ENCODE data around the gene TMCO6. TPM values are rescaled to one million over a fixed set of nuclear protein-coding genes. Genes with fewer than 3 reads are reported as not detected.

Gene TMCO6
- total RNA-seq, 6 experiments from 2014 or later = 7.3 to 45.5 (median 23.6) TPM

GRCh38 chr5:140678993-140679392, 39.7 kb downstream of the TMCO6 start:
- intact Hi-C loops (cut with DNase I) = no loop called here
- Histone ChIP-seq H3K36me3 (peaks cover 0 to 81% (median 14%) of the 10 kb centered on the region in 4 donors), H3K27ac (no peak overlapping the region), H3K4me3 (no peak overlapping the region), H3K9me3 (no peaks in the 10 kb centered on the region), H3K27me3 (no peaks in the 10 kb centered on the region), H3K4me1 (no peaks in the 10 kb centered on the region)
- DNase-seq = no peak
- no peak for ATAC-seq
- TF ChIP-seq POLR2A (IDR thresholded peaks at IDR 0.05) = no peak
- no peak for TF ChIP-seq CTCF (IDR thresholded peaks at IDR 0.05)
- WGBS (ENCODE audit: insufficient coverage, low coverage, low lambda C conversion rate, missing lambda C conversion rate) = 100% methylated on average over 6 of the region's 7 CpGs

GRCh38 chr5:140690376-140690932, 51.2 kb downstream of the TMCO6 start:
- Histone ChIP-seq H3K4me1 (peaks cover 0 to 14% (median 7%) of the 10 kb centered on the region in 4 donors), H3K36me3 (peaks cover 0 to 37% (median 10%) of the 10 kb centered on the region in 4 donors), H3K9me3 (no peaks in the 10 kb centered on the region), H3K27me3 (no peaks in the 10 kb centered on the region), H3K27ac (peak overlapping the region; percentile 56 to 59 (median 56)), H3K4me3 (peak overlapping the region; percentile 62 to 83 (median 82))
- TF ChIP-seq CTCF (IDR thresholded peaks at IDR 0.05) (no peak), POLR2A (IDR thresholded peaks at IDR 0.05) (no peak)
- intact Hi-C loops (cut with DNase I) = no loop called here
- ATAC-seq (peak in 1 of 4 donors; percentile 11), DNase-seq (no peak)
- 73% methylated on average over 4 of the region's 8 CpGs for WGBS (ENCODE audit: insufficient coverage, low coverage, low lambda C conversion rate, missing lambda C conversion rate)

- DNase-seq = peak; percentile 90 to 94 (median 93)
- Histone ChIP-seq H3K36me3 (peaks cover 0 to 44% (median 14%) of the 10 kb centered on the region in 4 donors), H3K27ac (peak within 1 kb of the TSS; percentile 56 to 59 (median 56)), H3K4me3 (peak within 1 kb of the TSS; percentile 62 to 83 (median 82)), H3K4me1 (peaks cover 0 to 14% (median 7%) of the 10 kb centered on the region in 4 donors), H3K27me3 (no peaks in the 10 kb centered on the region), H3K9me3 (no peaks in the 10 kb centered on the region)
- WGBS (ENCODE audit: insufficient coverage, low coverage, low lambda C conversion rate, missing lambda C conversion rate) = 0% methylated on average over 39 of the region's 61 CpGs
- peak; percentile 98 for ATAC-seq
- TF ChIP-seq POLR2A (IDR thresholded peaks at IDR 0.05) (peak; percentile 78), CTCF (IDR thresholded peaks at IDR 0.05) (no peak)
- intact Hi-C loops (cut with DNase I) = no loop called here
Measured at GRCh38 chr5:140690941-140691924, 52.0 kb downstream of the TMCO6 start, which contains the start of the genes HARS1 and HARS2. HARS1 (minus strand) TSS chr5:140691370; CDS start chr5:140691304, 66 bp downstream. HARS2 (plus strand) TSS chr5:140691455; CDS start chr5:140691649, 194 bp downstream.

GRCh38 chr5:140694276-140694675, 55.0 kb downstream of the TMCO6 start:
- DNase-seq (no peak), ATAC-seq (no peak)
- intact Hi-C loops (cut with DNase I) = no loop called here
- Histone ChIP-seq H3K27me3 (no peaks in the 10 kb centered on the region), H3K4me1 (peaks cover 0 to 14% (median 7%) of the 10 kb centered on the region in 4 donors), H3K27ac (no peak overlapping the region), H3K9me3 (no peaks in the 10 kb centered on the region), H3K36me3 (peaks cover 10 to 59% (median 30%) of the 10 kb centered on the region in 4 donors), H3K4me3 (no peak overlapping the region)
- TF ChIP-seq POLR2A (IDR thresholded peaks at IDR 0.05) = no peak
- TF ChIP-seq CTCF (IDR thresholded peaks at IDR 0.05) = no peak
- WGBS (ENCODE audit: insufficient coverage, low coverage, low lambda C conversion rate, missing lambda C conversion rate) = 90% methylated on average over 2 of the region's 5 CpGs

Small RNA genes lying within 50 kb of the gene (microRNA-seq; reads per million reads assigned to microRNA genes)
- gene MIR3655 = 0 to 0.64 reads per million in 2 donors

Other genes starting within 250 kb of the TMCO6 start
- gene ANKHD1, start 237.6 kb upstream of the TMCO6 start, total RNA-seq = 10 to 100 TPM; 45.5 to 73.2 (median 62.6) TPM
- 10 to 100 TPM; 10.7 to 19.5 (median 13.6) TPM for gene EIF4EBP3, start 91.8 kb upstream of the TMCO6 start, total RNA-seq
- gene SRA1, start 82.0 kb upstream of the TMCO6 start, total RNA-seq = 10 to 100 TPM; 14.4 to 35.4 (median 18.6) TPM
- gene APBB3, start 74.9 kb upstream of the TMCO6 start, total RNA-seq = 10 to 100 TPM in 5 of 6 experiments, 1 to 10 TPM in 1; 9.6 to 24.3 (median 14.3) TPM
- gene SLC35A4, start 74.6 kb upstream of the TMCO6 start, total RNA-seq = 10 to 100 TPM; 28.1 to 38.5 (median 30.2) TPM
- gene CD14, start 6.3 kb upstream of the TMCO6 start, total RNA-seq = 100 to 1,000 TPM; 174 to 513 (median 244) TPM
- 10 to 100 TPM; 35.4 to 56.8 (median 52.4) TPM for gene NDUFA2, start 8.2 kb downstream of the TMCO6 start, total RNA-seq
- 10 to 100 TPM; 26.6 to 50.7 (median 30.3) TPM for gene IK, start 8.4 kb downstream of the TMCO6 start, total RNA-seq
- 10 to 100 TPM; 13.3 to 18.4 (median 15.0) TPM for gene WDR55, start 25.5 kb downstream of the TMCO6 start, total RNA-seq
- gene DND1, start 34.1 kb downstream of the TMCO6 start, total RNA-seq = 1 to 10 TPM in 1 of 6 experiments, under 1 TPM in 5; 0.27 to 1.4 (median 0.69) TPM
- 10 to 100 TPM; 22.8 to 46.6 (median 37.0) TPM for gene HARS1, start 51.9 kb downstream of the TMCO6 start, total RNA-seq
- 10 to 100 TPM in 4 of 6 experiments, 1 to 10 TPM in 2; 8.5 to 13.9 (median 11.5) TPM for gene HARS2, start 52.0 kb downstream of the TMCO6 start, total RNA-seq
- gene ZMAT2, start 61.0 kb downstream of the TMCO6 start, total RNA-seq = 10 to 100 TPM; 11.6 to 26.4 (median 18.0) TPM
- gene PCDHA1, start 146.7 kb downstream of the TMCO6 start, total RNA-seq = not detected
- not detected for gene PCDHA2, start 155.4 kb downstream of the TMCO6 start, total RNA-seq
- under 1 TPM in 1 of 6 experiments, not detected in 5; 0.07 TPM for gene PCDHA3, start 161.6 kb downstream of the TMCO6 start, total RNA-seq
- under 1 TPM in 4 of 6 experiments, not detected in 2; 0.09 to 0.19 (median 0.13) TPM for gene PCDHA4, start 167.6 kb downstream of the TMCO6 start, total RNA-seq
- under 1 TPM in 1 of 6 experiments, not detected in 5; 0.06 TPM for gene PCDHA5, start 182.2 kb downstream of the TMCO6 start, total RNA-seq
- gene PCDHA6, start 188.5 kb downstream of the TMCO6 start, total RNA-seq = under 1 TPM in 1 of 6 experiments, not detected in 5; 0.12 TPM
- gene PCDHA7, start 194.8 kb downstream of the TMCO6 start, total RNA-seq = under 1 TPM in 2 of 6 experiments, not detected in 4; 0.07 to 0.12 TPM
- not detected for gene PCDHA8, start 201.7 kb downstream of the TMCO6 start, total RNA-seq
- gene PCDHA9, start 208.9 kb downstream of the TMCO6 start, total RNA-seq = not detected
- under 1 TPM in 3 of 6 experiments, not detected in 3; 0.05 to 0.07 (median 0.06) TPM for gene PCDHA10, start 216.4 kb downstream of the TMCO6 start, total RNA-seq
- under 1 TPM in 3 of 6 experiments, not detected in 3; 0.04 to 0.51 (median 0.07) TPM for gene PCDHA11, start 229.5 kb downstream of the TMCO6 start, total RNA-seq
- gene PCDHA12, start 235.9 kb downstream of the TMCO6 start, total RNA-seq = under 1 TPM in 4 of 6 experiments, not detected in 2; 0.18 to 0.51 (median 0.32) TPM
- 1 to 10 TPM in 3 of 6 experiments, under 1 TPM in 2, not detected in 1; 0.35 to 1.8 (median 1.2) TPM for gene PCDHA13, start 242.7 kb downstream of the TMCO6 start, total RNA-seq